ENCODE data around the gene MAJIN.

The MAJIN gene

DNA sequence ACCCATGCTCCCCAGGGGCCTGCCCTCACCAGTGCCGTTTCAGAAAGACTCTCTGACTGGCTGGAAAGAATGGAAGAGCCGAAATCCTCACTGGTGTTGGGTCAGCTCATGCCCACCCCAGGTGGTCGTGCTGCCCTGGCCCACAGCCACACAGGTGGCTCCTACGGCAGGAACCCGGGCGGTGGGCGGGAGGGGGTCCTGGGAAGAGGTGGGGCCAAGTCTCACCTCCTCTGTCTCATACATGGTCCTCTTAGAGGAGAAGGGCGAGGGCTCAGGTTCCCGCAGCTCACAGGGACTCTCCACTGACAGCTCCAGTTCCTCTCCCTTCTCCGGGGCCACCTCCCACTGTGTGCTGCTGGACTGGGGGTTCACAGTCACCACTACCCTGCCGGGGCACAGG lies 63.1 kb downstream of the MAJIN start:
- no peak for DNase-seq (ENCODE audit: low read depth)
- TF ChIP-seq, protein P1, sequence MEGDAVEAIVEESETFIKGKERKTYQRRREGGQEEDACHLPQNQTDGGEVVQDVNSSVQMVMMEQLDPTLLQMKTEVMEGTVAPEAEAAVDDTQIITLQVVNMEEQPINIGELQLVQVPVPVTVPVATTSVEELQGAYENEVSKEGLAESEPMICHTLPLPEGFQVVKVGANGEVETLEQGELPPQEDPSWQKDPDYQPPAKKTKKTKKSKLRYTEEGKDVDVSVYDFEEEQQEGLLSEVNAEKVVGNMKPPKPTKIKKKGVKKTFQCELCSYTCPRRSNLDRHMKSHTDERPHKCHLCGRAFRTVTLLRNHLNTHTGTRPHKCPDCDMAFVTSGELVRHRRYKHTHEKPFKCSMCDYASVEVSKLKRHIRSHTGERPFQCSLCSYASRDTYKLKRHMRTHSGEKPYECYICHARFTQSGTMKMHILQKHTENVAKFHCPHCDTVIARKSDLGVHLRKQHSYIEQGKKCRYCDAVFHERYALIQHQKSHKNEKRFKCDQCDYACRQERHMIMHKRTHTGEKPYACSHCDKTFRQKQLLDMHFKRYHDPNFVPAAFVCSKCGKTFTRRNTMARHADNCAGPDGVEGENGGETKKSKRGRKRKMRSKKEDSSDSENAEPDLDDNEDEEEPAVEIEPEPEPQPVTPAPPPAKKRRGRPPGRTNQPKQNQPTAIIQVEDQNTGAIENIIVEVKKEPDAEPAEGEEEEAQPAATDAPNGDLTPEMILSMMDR (IDR thresholded peaks at IDR 0.05; ENCODE audit: insufficient read depth, low read depth, low read length, missing control alignments), result no peak
- no peak overlapping the region for H3K4me3 ChIP-seq (ENCODE audit: low read depth, low read length)

DNA sequence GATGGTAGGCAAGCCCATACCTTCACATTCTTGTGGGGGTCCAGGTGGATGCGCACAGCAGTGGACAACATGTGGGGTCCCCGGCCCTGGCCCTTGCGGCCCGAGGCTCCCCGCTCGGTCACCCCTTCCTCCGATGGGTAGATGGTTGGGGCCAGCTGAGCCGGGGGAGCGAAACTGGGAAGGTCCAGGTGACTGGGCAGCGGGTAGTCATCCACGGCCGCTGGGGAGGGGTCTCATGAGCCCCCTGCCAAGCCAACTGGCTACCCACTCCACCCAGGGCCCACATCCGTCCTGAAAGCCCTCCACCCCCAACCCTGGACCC lies 65.6 kb downstream of the MAJIN start:
- no peak for DNase-seq (ENCODE audit: low read depth)
- TF ChIP-seq, protein P1 (IDR thresholded peaks at IDR 0.05; ENCODE audit: insufficient read depth, low read depth, low read length, missing control alignments), result no peak
- H3K4me3 ChIP-seq (ENCODE audit: low read depth, low read length), result no peak overlapping the region

DNA sequence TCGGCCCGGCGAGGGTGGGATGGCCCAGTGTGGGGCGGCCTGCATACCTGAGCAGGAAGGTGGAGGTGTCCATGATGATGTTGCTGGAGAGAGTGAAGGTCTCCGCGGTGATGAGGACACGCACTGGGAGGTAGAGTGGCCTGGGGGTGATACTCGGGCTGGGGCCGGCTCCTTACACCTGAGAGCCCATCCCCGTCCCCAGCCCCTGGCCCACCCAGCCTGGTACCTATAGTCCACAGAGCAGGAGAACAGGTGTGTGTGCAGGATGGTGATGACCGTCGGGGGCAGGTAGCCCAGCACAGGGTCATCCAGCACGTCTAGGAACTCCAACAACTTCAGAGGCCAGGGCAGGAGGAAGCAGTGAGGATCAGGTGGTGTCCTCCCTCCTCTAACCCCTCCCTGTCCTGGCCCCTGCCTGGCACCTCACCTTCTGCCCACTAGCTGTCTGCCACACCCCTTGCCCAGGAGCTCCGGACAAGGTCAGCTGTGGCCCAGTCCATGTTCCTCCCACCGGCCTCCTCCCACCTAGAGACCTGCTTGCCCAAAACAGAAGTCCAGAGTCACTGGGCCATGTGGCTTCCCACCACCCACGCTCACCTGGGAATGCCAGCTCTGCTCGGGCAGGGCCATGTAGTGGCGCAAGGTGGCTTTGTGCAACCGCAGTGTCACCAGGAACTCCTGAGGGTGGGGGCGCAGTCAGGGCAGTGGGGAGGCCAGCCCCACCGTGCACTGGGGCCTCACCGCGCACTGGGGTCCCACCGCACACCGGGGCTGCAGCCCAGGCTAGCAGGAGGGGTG lies 66.2 kb downstream of the MAJIN start:
- TF ChIP-seq, protein P1 (IDR thresholded peaks at IDR 0.05; ENCODE audit: insufficient read depth, low read depth, low read length, missing control alignments), result no peak
- H3K4me3 ChIP-seq (ENCODE audit: low read depth, low read length), result no peak overlapping the region
- DNase-seq (ENCODE audit: low read depth), result no peak

DNA sequence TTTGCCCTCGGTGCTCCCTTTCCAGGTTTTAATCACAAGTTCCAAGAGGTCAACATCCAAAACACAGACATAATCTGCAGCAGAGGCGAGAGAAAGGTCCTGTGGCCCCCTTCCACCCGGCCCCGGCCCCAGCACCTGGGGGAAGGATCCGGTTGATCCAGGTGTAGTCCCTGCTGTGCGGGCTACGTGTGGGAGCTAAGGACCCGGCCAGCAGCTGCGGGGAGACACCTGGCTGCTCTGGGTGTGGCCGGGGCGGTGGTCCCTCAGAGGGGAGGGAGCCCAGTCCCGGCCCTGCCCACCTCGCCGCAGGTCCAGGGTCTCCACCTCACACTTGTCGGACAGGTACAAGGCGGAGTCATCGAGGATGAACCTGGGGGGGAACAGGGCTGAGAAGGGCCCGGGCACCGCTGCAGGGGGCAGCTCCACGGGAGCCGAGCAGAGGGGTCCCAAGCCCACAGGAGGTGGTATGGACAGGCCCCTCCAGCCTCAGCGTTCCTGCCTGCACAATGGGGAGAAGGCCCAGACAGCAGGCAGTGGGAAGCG lies 68.5 kb downstream of the MAJIN start:
- no peak overlapping the region for H3K4me3 ChIP-seq (ENCODE audit: low read depth, low read length)
- TF ChIP-seq, protein P1 (IDR thresholded peaks at IDR 0.05; ENCODE audit: insufficient read depth, low read depth, low read length, missing control alignments), result no peak
- no peak for DNase-seq (ENCODE audit: low read depth)

DNA sequence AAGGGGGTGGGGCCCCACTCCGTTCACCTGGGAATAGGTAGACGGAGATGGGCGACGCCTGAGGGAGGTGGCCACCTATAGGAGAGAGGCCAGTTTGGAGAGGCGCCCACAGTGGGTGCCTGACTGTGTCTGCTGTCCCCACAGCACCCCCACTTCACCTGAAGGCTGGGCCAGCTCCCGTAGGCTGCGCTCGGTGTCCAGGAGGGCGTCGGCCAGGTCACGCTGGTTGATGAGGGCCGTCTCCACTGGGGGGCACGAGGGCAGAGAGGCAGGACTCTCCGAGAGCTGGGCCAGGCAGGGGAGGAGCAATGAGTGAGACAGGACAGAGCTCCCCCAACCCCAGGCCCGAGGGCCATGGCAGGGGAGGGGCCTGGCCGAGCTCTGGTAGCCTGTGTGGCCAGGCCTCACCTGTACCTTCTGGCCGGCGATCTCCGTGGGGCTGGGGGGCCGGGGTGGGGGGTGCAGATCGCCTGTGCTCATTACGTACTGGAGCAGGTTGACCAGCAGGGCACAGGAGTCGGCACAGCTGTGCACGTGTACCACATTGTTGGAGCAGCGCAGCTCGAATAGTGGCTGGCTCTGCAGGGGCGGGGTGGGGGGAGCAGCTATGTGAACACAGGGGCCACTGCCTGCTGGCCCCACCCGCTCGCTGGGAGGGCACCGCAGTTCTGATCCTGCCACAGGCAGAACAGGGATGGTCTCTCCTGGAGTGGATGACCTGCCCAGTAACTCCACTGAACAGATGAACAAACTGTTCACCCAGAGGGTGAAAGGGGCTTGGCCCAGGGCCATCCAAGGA lies 69.6 kb downstream of the MAJIN start:
- DNase-seq (ENCODE audit: low read depth), result no peak
- H3K4me3 ChIP-seq (ENCODE audit: low read depth, low read length), result no peak overlapping the region
- TF ChIP-seq, protein P1 (IDR thresholded peaks at IDR 0.05; ENCODE audit: insufficient read depth, low read depth, low read length, missing control alignments), result no peak

DNA sequence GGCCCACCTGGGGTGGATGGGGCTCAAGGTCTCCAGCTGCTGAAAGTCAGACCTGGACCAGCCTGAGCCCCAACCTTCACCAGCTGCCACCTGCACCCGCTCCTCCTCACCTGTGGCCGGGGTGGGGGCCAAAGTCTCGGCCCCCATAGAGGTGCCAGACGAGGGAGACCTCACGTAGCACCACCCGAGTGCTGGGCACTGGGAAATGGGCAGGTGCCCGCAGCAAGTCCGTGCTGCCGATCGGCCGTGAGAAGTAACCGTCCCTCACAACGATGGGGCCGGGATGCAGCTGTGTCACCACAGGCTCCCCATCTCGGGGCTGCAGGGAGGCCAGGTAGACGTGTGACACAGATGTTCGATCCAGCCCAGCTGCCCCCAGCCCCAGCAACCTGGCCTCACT lies 71.1 kb downstream of the MAJIN start:
- DNase-seq (ENCODE audit: low read depth), result no peak

More for the DNA sequence above, 71.1 kb downstream of the MAJIN start:
- no peak overlapping the region for H3K4me3 ChIP-seq (ENCODE audit: low read depth, low read length)
- TF ChIP-seq, protein P1 (IDR thresholded peaks at IDR 0.05; ENCODE audit: insufficient read depth, low read depth, low read length, missing control alignments), result no peak

Measured in GM12865 (cell line).